GM18520 (cell line): ENCODE data around the gene TMEM200B.
"Not testable (repeated sequence)": the region's sequence is repeated elsewhere in the genome, so short reads cannot be mapped to it uniquely, and the experiment has no call there.

Source experiments
- ATAC-seq: cut with Tn5 transposase; IDR thresholded peaks from one replicate; pipeline ENCODE4 v1.9.1; 2021; ENCODE audit not compliant: unreplicated experiment

TMEM200B gene

GRCh38 chr1:29113413-29114117 lies 10.1 kb downstream of the TMEM200B start:
- no peak for ATAC-seq

- no peak for ATAC-seq
Measured at GRCh38 chr1:29112705-29113412, 10.8 kb downstream of the TMEM200B start.

GRCh38 chr1:29108041-29108440 lies 15.7 kb downstream of the TMEM200B start:
- ATAC-seq: not testable (repeated sequence)

- ATAC-seq: no peak
Measured at GRCh38 chr1:29105822-29106221, 17.9 kb downstream of the TMEM200B start.

GRCh38 chr1:29100487-29100886 lies 23.2 kb downstream of the TMEM200B start:
- no peak for ATAC-seq

GRCh38 chr1:29099286-29099685 lies 24.4 kb downstream of the TMEM200B start:
- no peak for ATAC-seq

GRCh38 chr1:29096231-29096886 lies 27.3 kb downstream of the TMEM200B start:
- ATAC-seq: no peak

- no peak for ATAC-seq
Measured at GRCh38 chr1:29094954-29095353, 28.7 kb downstream of the TMEM200B start.

GRCh38 chr1:29094433-29094832 lies 29.3 kb downstream of the TMEM200B start:
- no peak for ATAC-seq

GRCh38 chr1:29092704-29093103 lies 31.0 kb downstream of the TMEM200B start:
- not testable (repeated sequence) for ATAC-seq

GRCh38 chr1:29090937-29091618 lies 32.6 kb downstream of the TMEM200B start:
- no peak for ATAC-seq

- ATAC-seq: no peak
Measured at GRCh38 chr1:29084196-29084521, 39.5 kb downstream of the TMEM200B start.

- no peak for ATAC-seq
Measured at GRCh38 chr1:29083317-29084195, 40.1 kb downstream of the TMEM200B start.

- ATAC-seq: no peak
Measured at GRCh38 chr1:29082519-29082918, 41.2 kb downstream of the TMEM200B start.

- no peak for ATAC-seq
Measured at GRCh38 chr1:29081201-29081600, 42.5 kb downstream of the TMEM200B start.

GRCh38 chr1:29079916-29080629 lies 43.6 kb downstream of the TMEM200B start:
- not testable (repeated sequence) for ATAC-seq

GRCh38 chr1:29077155-29077554 lies 46.5 kb downstream of the TMEM200B start:
- ATAC-seq: no peak
